Activated T-cell treated with anti-CD3 and anti-CD28 coated beads, Interleukin-2, amount 50 U/mL, for 48 hours (primary cell): ENCODE measurements around the gene CENPB.
A peak's percentile ranks its signal among the peaks of the same experiment; 100 is the strongest.

Experiments used
- DNase-seq, 2 experiments: peaks; one replicate each; pipeline ENCODE4 v3.0.0-alpha.2; 2020

The CENPB gene

GRCh38 chr20:3786126-3786484 lies 435 bp downstream of the CENPB start:
- peak; percentile 57 to 66 for DNase-seq

GRCh38 chr20:3785240-3786125 lies 1.1 kb downstream of the CENPB start:
- no peak for DNase-seq

GRCh38 chr20:3784863-3785239 lies 1.7 kb downstream of the CENPB start:
- no peak for DNase-seq

GRCh38 chr20:3784216-3784853 lies 2.2 kb downstream of the CENPB start:
- no peak for DNase-seq

GRCh38 chr20:3783511-3784195 lies 2.9 kb downstream of the CENPB start:
- DNase-seq, result no peak

GRCh38 chr20:3783068-3783489 lies 3.5 kb downstream of the CENPB start:
- no peak for DNase-seq

GRCh38 chr20:3782597-3782996 lies 3.9 kb downstream of the CENPB start:
- no peak for DNase-seq

GRCh38 chr20:3781153-3781910 lies 5.2 kb downstream of the CENPB start, which contains the start of gene SPEF1:
SPEF1 (minus strand) TSS chr20:3781448; CDS start chr20:3781287, 161 bp downstream.
- DNase-seq, result peak; percentile 60 to 62

- no peak for DNase-seq
These were observed 7.6 kb downstream of the CENPB start for GRCh38 chr20:3778976-3779375.

- DNase-seq, result peak; percentile 69 to 78
These were observed 8.6 kb downstream of the CENPB start for GRCh38 chr20:3777716-3778629.

GRCh38 chr20:3777381-3777715 lies 9.2 kb downstream of the CENPB start:
- DNase-seq, result no peak

- DNase-seq, result no peak
These were observed 11.0 kb downstream of the CENPB start for GRCh38 chr20:3775457-3776108.

GRCh38 chr20:3771552-3772058 lies 14.9 kb downstream of the CENPB start:
- DNase-seq, result no peak

- peak; percentile 82 to 85 for DNase-seq
These were observed 18.0 kb downstream of the CENPB start for GRCh38 chr20:3768342-3769130.

GRCh38 chr20:3767427-3768341 lies 18.9 kb downstream of the CENPB start, which contains the start of gene ADISSP:
ADISSP (minus strand) TSS chr20:3767753; CDS start chr20:3760100, 7,653 bp downstream.
- DNase-seq, result peak; percentile 97 to 98

GRCh38 chr20:3767110-3767426 lies 19.5 kb downstream of the CENPB start:
- DNase-seq, result no peak

GRCh38 chr20:3766422-3767109 lies 20.0 kb downstream of the CENPB start:
- peak in 1 of 2 experiments; percentile 16 for DNase-seq

GRCh38 chr20:3765171-3765882 lies 21.2 kb downstream of the CENPB start:
- no peak for DNase-seq
